ENCODE measurements around the gene IL17C.

IL17C gene

GRCh38 chr16:88645941-88646340 lies 7.6 kb downstream of the IL17C start:
- H3K4me3 ChIP-seq (ENCODE audit: low read length): no peak overlapping the region
- H3K36me3 ChIP-seq (ENCODE audit: control insufficient read depth, low read length): peaks cover 73% of the 10 kb centered on the region
- peaks cover 27% of the 10 kb centered on the region for H3K4me1 ChIP-seq (ENCODE audit: control insufficient read depth, low read length)
- H3K4me2 ChIP-seq (ENCODE audit: low read length): no peak overlapping the region
- H4K20me1 ChIP-seq (ENCODE audit: control insufficient read depth, insufficient read depth, low read depth, low read length): peaks cover 21% of the 10 kb centered on the region
- no peak for TF ChIP-seq EZH2phosphoT487 (IDR thresholded peaks at IDR 0.05; ENCODE audit: borderline replicate concordance, low read length)
- TF ChIP-seq, protein P1, sequence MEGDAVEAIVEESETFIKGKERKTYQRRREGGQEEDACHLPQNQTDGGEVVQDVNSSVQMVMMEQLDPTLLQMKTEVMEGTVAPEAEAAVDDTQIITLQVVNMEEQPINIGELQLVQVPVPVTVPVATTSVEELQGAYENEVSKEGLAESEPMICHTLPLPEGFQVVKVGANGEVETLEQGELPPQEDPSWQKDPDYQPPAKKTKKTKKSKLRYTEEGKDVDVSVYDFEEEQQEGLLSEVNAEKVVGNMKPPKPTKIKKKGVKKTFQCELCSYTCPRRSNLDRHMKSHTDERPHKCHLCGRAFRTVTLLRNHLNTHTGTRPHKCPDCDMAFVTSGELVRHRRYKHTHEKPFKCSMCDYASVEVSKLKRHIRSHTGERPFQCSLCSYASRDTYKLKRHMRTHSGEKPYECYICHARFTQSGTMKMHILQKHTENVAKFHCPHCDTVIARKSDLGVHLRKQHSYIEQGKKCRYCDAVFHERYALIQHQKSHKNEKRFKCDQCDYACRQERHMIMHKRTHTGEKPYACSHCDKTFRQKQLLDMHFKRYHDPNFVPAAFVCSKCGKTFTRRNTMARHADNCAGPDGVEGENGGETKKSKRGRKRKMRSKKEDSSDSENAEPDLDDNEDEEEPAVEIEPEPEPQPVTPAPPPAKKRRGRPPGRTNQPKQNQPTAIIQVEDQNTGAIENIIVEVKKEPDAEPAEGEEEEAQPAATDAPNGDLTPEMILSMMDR (IDR thresholded peaks at IDR 0.05; ENCODE audit: low read depth, low read length, poor library complexity, severe bottlenecking): no peak
- H3F3A ChIP-seq (ENCODE audit: control insufficient read depth, insufficient read depth): no peaks in the 10 kb centered on the region
- H3K9me3 ChIP-seq (ENCODE audit: control insufficient read depth, insufficient read depth, low read length): no peaks in the 10 kb centered on the region
- peaks cover 39% of the 10 kb centered on the region for H3K79me2 ChIP-seq (ENCODE audit: control insufficient read depth, low read length)
- peaks cover 2% of the 10 kb centered on the region; the same call in 1 of the 2 replicates for H3K27me3 ChIP-seq (ENCODE audit: control insufficient read depth, low read length)
- no peaks in the 10 kb centered on the region for H3K9me2 ChIP-seq (replicated peaks; ENCODE audit: control insufficient read depth, low read length)
- H3K27ac ChIP-seq (ENCODE audit: low read depth, low read length): no peak overlapping the region

- Histone ChIP-seq H3K4me3 (ENCODE audit: low read length) (no peak overlapping the region), H3F3A (ENCODE audit: control insufficient read depth, insufficient read depth) (no peaks in the 10 kb centered on the region), H3K79me2 (ENCODE audit: control insufficient read depth, low read length) (peaks cover 39% of the 10 kb centered on the region), H3K4me1 (ENCODE audit: control insufficient read depth, low read length) (peaks cover 27% of the 10 kb centered on the region), H3K9me2 (replicated peaks; ENCODE audit: control insufficient read depth, low read length) (no peaks in the 10 kb centered on the region), H4K20me1 (ENCODE audit: control insufficient read depth, insufficient read depth, low read depth, low read length) (peaks cover 20% of the 10 kb centered on the region), H3K4me2 (ENCODE audit: low read length) (no peak overlapping the region), H3K36me3 (ENCODE audit: control insufficient read depth, low read length) (peaks cover 73% of the 10 kb centered on the region), H3K9me3 (ENCODE audit: control insufficient read depth, insufficient read depth, low read length) (no peaks in the 10 kb centered on the region), H3K27me3 (ENCODE audit: control insufficient read depth, low read length) (no peaks in the 10 kb centered on the region), H3K27ac (ENCODE audit: low read depth, low read length) (no peak overlapping the region)
- TF ChIP-seq, protein P1 (IDR thresholded peaks at IDR 0.05; ENCODE audit: low read depth, low read length, poor library complexity, severe bottlenecking): no peak
- TF ChIP-seq EZH2phosphoT487 (IDR thresholded peaks at IDR 0.05; ENCODE audit: borderline replicate concordance, low read length): no peak
These were observed 8.1 kb downstream of the IL17C start for GRCh38 chr16:88646345-88647034.

DNA sequence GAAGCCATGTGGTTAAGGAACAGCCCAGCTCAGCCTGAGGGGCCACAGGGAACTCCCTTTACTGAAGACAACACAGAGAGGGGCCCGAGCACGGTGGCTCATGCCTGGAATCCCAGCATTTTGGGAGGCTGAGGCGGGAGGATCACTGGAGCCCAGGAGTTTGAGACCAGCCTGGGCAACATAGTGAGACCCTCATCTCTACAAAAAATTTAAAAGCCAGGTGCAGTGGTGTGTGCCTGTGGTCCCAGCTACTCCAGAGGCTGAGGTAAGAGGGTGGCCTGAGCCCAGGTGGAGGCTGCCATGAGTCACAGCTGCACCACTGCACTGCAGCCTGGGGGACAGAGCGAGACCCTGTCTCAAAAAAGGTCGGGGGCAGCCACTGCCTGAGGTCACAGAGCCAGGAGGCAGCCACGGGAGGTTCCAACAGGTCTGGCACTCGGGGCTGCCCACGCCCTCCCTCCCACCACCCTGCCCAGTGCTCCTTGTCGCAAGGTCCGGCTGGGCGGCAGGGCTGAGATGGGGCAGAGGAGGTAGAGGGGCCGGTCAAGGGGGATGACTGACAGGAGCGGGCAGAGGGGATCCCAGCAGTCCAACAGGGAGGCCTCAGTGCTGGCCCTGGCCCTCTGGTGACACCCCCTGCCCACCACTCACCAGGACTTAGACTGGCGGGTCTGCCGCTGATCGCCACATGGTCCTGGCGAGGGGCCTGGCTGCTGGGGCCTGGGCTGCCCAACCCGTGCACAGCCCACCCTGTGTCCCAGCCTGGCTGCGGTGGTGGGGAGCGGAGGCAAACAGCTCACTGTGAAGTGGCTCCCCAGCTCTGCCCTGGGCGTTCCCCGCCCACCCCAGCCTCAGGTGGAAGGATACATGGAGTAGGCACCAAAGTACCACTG lies 9.1 kb downstream of the IL17C start:
- Histone ChIP-seq H3K36me3 (ENCODE audit: control insufficient read depth, low read length) (peaks cover 81% of the 10 kb centered on the region), H3K79me2 (ENCODE audit: control insufficient read depth, low read length) (peaks cover 47% of the 10 kb centered on the region), H3K4me1 (ENCODE audit: control insufficient read depth, low read length) (peaks cover 37% of the 10 kb centered on the region), H3K9me2 (replicated peaks; ENCODE audit: control insufficient read depth, low read length) (no peaks in the 10 kb centered on the region), H3K27ac (ENCODE audit: low read depth, low read length) (no peak overlapping the region), H3K27me3 (ENCODE audit: control insufficient read depth, low read length) (no peaks in the 10 kb centered on the region), H3F3A (ENCODE audit: control insufficient read depth, insufficient read depth) (no peaks in the 10 kb centered on the region), H3K4me3 (ENCODE audit: low read length) (no peak overlapping the region), H3K9me3 (ENCODE audit: control insufficient read depth, insufficient read depth, low read length) (no peaks in the 10 kb centered on the region), H3K4me2 (ENCODE audit: low read length) (no peak overlapping the region), H4K20me1 (ENCODE audit: control insufficient read depth, insufficient read depth, low read depth, low read length) (peaks cover 20% of the 10 kb centered on the region)
- TF ChIP-seq EZH2phosphoT487 (IDR thresholded peaks at IDR 0.05; ENCODE audit: borderline replicate concordance, low read length): no peak
- TF ChIP-seq, protein P1 (IDR thresholded peaks at IDR 0.05; ENCODE audit: low read depth, low read length, poor library complexity, severe bottlenecking): no peak

Measured in DOHH2 (cell line).